ENCODE results near the gene SANBR. TPM values are rescaled to one million over a fixed set of nuclear protein-coding genes. Genes with fewer than 3 reads are reported as not detected.

SANBR gene
- total RNA-seq, 1 donor from 2014 or later: 14.0 TPM

GRCh38 chr2:61074100-61074499 lies 8.4 kb downstream of the SANBR start:
- FAIRE-seq (no peak), DNase-seq (ENCODE audit: low read depth) (no peak)
- no peaks in the 10 kb centered on the region for H3K4me1 ChIP-seq (ENCODE audit: insufficient read depth, low read length)
- H3K9me3 ChIP-seq (ENCODE audit: insufficient read depth, low read depth, low read length): no peaks in the 10 kb centered on the region
- no peaks in the 10 kb centered on the region for H3K9me3 Mint-ChIP-seq (ENCODE audit: unreplicated experiment)
- no peaks in the 10 kb centered on the region for H3K4me1 Mint-ChIP-seq (ENCODE audit: low read depth, unreplicated experiment)
- H3K4me3 Mint-ChIP-seq (ENCODE audit: unreplicated experiment): no peak overlapping the region
- no peak overlapping the region for H3K4me2 ChIP-seq (ENCODE audit: low read length)
- no peak overlapping the region for H2AFZ ChIP-seq (ENCODE audit: low read depth, low read length)
- H3K27ac ChIP-seq (ENCODE audit: low read depth, low read length): no peak overlapping the region
- H3K27me3 Mint-ChIP-seq (ENCODE audit: low read depth, unreplicated experiment): no peaks in the 10 kb centered on the region
- no peak overlapping the region for H3K4me3 ChIP-seq (ENCODE audit: insufficient read depth, low read depth, low read length)
- no peaks in the 10 kb centered on the region for H3K36me3 Mint-ChIP-seq (ENCODE audit: low read depth, unreplicated experiment)
- peaks cover 16% of the 10 kb centered on the region for H3K36me3 ChIP-seq (ENCODE audit: insufficient read depth, low read length)
- no peak overlapping the region for H3K9ac ChIP-seq (ENCODE audit: low read length)
- H4K20me1 ChIP-seq (ENCODE audit: insufficient read depth, low read length): no peaks in the 10 kb centered on the region
- H3K79me2 ChIP-seq (ENCODE audit: insufficient read depth, low read length): peaks cover 1% of the 10 kb centered on the region
- no peaks in the 10 kb centered on the region for H3K27me3 ChIP-seq (ENCODE audit: insufficient read depth, low read length)
- H3K27ac Mint-ChIP-seq (ENCODE audit: unreplicated experiment): no peak overlapping the region
- no peak for TF ChIP-seq EZH2 (IDR thresholded peaks at IDR 0.05; ENCODE audit: insufficient read depth, low read length)
- TF ChIP-seq, protein P1, sequence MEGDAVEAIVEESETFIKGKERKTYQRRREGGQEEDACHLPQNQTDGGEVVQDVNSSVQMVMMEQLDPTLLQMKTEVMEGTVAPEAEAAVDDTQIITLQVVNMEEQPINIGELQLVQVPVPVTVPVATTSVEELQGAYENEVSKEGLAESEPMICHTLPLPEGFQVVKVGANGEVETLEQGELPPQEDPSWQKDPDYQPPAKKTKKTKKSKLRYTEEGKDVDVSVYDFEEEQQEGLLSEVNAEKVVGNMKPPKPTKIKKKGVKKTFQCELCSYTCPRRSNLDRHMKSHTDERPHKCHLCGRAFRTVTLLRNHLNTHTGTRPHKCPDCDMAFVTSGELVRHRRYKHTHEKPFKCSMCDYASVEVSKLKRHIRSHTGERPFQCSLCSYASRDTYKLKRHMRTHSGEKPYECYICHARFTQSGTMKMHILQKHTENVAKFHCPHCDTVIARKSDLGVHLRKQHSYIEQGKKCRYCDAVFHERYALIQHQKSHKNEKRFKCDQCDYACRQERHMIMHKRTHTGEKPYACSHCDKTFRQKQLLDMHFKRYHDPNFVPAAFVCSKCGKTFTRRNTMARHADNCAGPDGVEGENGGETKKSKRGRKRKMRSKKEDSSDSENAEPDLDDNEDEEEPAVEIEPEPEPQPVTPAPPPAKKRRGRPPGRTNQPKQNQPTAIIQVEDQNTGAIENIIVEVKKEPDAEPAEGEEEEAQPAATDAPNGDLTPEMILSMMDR (IDR thresholded peaks at IDR 0.05; ENCODE audit: insufficient read depth, low read depth, low read length): no peak

- no peak for DNase-seq (ENCODE audit: low read depth)
- no peak for FAIRE-seq
- H3K4me1 ChIP-seq (ENCODE audit: insufficient read depth, low read length): no peaks in the 10 kb centered on the region
- Mint-ChIP-seq H3K4me3 (ENCODE audit: unreplicated experiment) (no peak overlapping the region), H3K9me3 (ENCODE audit: unreplicated experiment) (no peaks in the 10 kb centered on the region), H3K4me1 (ENCODE audit: low read depth, unreplicated experiment) (no peaks in the 10 kb centered on the region), H3K27ac (ENCODE audit: unreplicated experiment) (no peak overlapping the region), H3K27me3 (ENCODE audit: low read depth, unreplicated experiment) (no peaks in the 10 kb centered on the region), H3K36me3 (ENCODE audit: low read depth, unreplicated experiment) (peaks cover 7% of the 10 kb centered on the region)
- peaks cover 7% of the 10 kb centered on the region for H3K36me3 ChIP-seq (ENCODE audit: insufficient read depth, low read length)
- H3K27me3 ChIP-seq (ENCODE audit: insufficient read depth, low read length): no peaks in the 10 kb centered on the region
- H3K4me3 ChIP-seq (ENCODE audit: insufficient read depth, low read depth, low read length): no peak overlapping the region
- H2AFZ ChIP-seq (ENCODE audit: low read depth, low read length): no peak overlapping the region
- no peak overlapping the region for H3K9ac ChIP-seq (ENCODE audit: low read length)
- no peak overlapping the region for H3K27ac ChIP-seq (ENCODE audit: low read depth, low read length)
- no peaks in the 10 kb centered on the region for H3K79me2 ChIP-seq (ENCODE audit: insufficient read depth, low read length)
- TF ChIP-seq, protein P1 (IDR thresholded peaks at IDR 0.05; ENCODE audit: insufficient read depth, low read depth, low read length): no peak
- TF ChIP-seq EZH2 (IDR thresholded peaks at IDR 0.05; ENCODE audit: insufficient read depth, low read length): no peak
- no peaks in the 10 kb centered on the region for H3K9me3 ChIP-seq (ENCODE audit: insufficient read depth, low read depth, low read length)
- no peaks in the 10 kb centered on the region for H4K20me1 ChIP-seq (ENCODE audit: insufficient read depth, low read length)
- H3K4me2 ChIP-seq (ENCODE audit: low read length): no peak overlapping the region
These were observed 20.2 kb downstream of the SANBR start for GRCh38 chr2:61085883-61086282.

DNA sequence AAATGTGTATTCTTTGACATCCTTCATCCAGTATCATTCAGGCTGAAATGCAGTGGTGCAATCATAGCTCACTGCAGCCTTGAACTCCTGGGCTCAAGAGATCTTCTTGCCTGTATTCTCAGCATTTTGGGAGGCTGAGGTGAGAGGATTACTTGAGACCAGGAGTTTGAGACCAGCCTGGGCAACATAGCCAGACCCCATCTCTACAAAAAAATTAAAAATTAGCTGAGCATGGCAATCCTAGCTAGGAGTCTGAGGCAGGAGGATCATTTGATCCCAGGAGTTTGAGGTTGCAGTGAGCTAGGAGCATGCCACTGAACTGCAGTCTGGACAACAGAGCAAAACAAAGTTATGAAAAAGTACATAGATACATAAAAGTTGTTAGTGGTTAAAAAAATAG lies 24.1 kb downstream of the SANBR start:
- no peaks in the 10 kb centered on the region for H3K27me3 Mint-ChIP-seq (ENCODE audit: low read depth, unreplicated experiment)
- no peaks in the 10 kb centered on the region for H3K79me2 ChIP-seq (ENCODE audit: insufficient read depth, low read length)
- no peak overlapping the region for H3K9ac ChIP-seq (ENCODE audit: low read length)
- H3K27me3 ChIP-seq (ENCODE audit: insufficient read depth, low read length): no peaks in the 10 kb centered on the region
- H4K20me1 ChIP-seq (ENCODE audit: insufficient read depth, low read length): no peaks in the 10 kb centered on the region
- FAIRE-seq (no peak), DNase-seq (ENCODE audit: low read depth) (no peak)
- H3K27ac Mint-ChIP-seq (ENCODE audit: unreplicated experiment): no peak overlapping the region
- H2AFZ ChIP-seq (ENCODE audit: low read depth, low read length): no peak overlapping the region
- H3K9me3 ChIP-seq (ENCODE audit: insufficient read depth, low read depth, low read length): no peaks in the 10 kb centered on the region
- H3K4me3 ChIP-seq (ENCODE audit: insufficient read depth, low read depth, low read length): no peak overlapping the region
- H3K4me2 ChIP-seq (ENCODE audit: low read length): no peak overlapping the region
- no peak overlapping the region for H3K4me3 Mint-ChIP-seq (ENCODE audit: unreplicated experiment)
- H3K9me3 Mint-ChIP-seq (ENCODE audit: unreplicated experiment): no peaks in the 10 kb centered on the region
- peaks cover 6% of the 10 kb centered on the region for H3K36me3 Mint-ChIP-seq (ENCODE audit: low read depth, unreplicated experiment)
- H3K27ac ChIP-seq (ENCODE audit: low read depth, low read length): no peak overlapping the region
- H3K4me1 ChIP-seq (ENCODE audit: insufficient read depth, low read length): no peaks in the 10 kb centered on the region
- TF ChIP-seq EZH2 (IDR thresholded peaks at IDR 0.05; ENCODE audit: insufficient read depth, low read length): no peak
- TF ChIP-seq, protein P1 (IDR thresholded peaks at IDR 0.05; ENCODE audit: insufficient read depth, low read depth, low read length): no peak
- no peaks in the 10 kb centered on the region for H3K4me1 Mint-ChIP-seq (ENCODE audit: low read depth, unreplicated experiment)
- H3K36me3 ChIP-seq (ENCODE audit: insufficient read depth, low read length): peaks cover 13% of the 10 kb centered on the region
